Hematopoietic multipotent progenitor cell treated with erythropoietin and hydrocortisone succinate and interleukin-3 and kit ligand, for 6 days (in vitro differentiated cells): ENCODE data around the gene PTPRD.

Experiments
- DNase-seq: peaks from one replicate; pipeline ENCODE4 v3.0.0-alpha.2; 2015

Gene PTPRD

DNA sequence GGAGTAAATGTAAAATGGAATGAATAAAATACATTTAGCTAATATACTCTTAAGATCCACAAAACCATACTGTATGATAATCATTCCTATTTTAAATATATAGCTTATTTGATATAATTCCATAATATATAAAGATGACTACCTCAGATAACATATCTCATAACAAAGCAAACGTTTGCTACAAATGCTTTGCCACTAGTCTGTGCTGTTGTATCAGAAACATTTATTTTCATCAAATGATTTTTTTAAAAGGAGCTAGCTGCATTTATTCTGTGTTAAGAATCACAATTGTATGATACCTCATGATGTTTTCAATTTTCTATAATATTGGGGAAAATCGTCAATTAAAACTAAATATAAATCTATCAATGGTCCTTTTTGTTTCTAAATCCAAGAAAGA, 567.2 kb downstream of the PTPRD start:
- peak; percentile 46 for DNase-seq

DNA sequence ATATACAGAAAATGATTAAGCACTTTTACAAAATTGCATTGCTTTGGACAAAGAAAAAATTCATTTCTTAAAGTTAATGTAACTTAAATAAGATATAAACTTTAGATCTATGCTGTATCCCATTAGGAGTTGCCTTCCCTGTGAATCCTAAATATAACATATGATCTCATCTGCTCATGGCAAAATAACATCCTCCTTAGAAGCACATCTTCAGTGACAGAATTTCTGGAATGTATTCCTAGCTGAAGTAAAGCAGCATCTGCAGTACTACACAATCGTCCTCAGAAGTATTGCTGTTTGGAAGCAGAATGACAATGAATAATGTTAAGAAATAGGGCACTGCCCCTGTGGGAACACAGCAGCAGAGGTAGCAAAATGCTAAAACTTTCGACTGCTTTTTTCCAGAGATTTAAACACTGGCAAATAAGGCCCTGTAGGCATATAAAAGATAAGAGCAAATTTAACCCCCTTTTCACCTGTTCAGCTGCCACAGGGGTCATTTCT, 571.0 kb downstream of the PTPRD start:
- no peak for DNase-seq

DNA sequence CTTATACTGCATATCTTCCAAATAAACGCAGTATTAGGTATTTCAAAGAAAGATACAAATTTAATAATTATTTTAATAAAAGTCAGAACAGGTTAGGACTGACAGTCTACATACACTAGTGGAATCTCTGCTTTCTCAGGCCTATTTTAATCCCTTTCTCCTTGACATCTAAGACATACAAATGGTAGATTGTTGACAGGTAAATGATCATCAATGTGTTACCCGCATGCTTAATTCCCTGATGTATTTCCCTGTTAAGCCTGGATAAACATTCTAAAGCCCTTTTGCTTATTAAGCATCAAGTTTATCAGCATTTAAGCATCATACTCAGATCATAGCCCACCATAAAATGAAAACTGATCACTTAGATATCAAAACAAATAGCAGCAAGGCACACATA, 576.7 kb downstream of the PTPRD start:
- DNase-seq, result no peak

DNA sequence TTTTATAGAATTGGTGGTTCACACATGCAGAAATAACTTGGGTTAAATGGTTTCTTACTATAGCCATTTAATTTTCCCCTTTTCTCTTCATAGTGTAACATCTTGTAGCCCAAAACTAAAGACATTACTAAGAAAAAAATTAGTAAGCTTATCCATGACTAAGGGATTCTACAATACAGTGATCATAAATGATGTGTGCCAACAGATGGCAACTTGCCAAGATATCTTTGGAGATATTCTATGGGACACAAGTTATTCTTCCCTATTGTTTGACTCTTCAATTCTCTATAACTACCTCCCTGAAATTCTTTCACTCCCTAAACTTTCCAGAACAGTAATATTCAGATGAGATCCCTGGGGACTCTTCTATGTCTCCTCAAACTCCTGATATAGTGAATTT, 580.6 kb downstream of the PTPRD start:
- DNase-seq, result peak; percentile 61

DNA sequence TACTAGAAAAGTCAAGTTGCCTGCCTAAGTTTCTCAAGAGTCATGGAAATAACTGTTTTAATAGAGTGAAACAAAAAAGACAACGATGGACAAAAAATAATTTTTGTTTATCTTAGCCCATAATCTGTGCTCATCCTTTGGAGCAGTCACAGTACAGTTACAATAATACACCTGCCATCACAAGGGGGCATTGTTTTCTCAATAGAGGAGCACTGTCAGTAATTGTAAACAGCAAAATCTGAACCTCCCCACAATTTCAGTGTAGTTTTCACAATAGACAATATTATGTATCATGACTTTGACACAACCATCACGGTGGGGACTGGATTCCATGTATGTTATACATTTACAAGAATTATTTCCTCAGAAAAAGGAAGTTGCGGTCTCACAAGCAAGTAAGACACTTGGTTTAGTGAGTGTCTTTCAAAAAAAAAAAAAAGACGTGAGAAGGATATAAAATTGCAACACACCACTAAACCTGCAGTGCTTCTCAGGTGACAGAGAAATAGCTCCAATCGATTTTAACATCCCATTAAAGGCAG, 586.3 kb downstream of the PTPRD start:
- peak; percentile 60 for DNase-seq

DNA sequence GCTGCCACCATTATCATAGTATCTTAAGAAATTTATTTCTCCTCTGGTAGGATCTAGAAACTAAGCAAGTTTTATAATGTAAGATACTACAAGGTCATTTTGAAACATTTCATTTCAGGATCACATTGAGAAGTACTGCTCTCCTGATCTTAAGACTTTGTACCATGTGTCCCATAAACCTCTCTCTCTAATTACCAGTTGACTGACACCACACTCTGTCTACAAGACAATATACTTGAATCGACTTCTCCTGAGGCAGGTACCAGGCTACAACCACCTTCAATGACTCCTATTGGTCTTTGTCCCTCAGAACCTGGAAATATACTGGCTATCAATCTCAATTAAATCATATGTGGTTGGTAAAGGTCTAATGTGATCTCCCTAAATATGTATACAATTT, 597.0 kb downstream of the PTPRD start:
- DNase-seq, result no peak

DNA sequence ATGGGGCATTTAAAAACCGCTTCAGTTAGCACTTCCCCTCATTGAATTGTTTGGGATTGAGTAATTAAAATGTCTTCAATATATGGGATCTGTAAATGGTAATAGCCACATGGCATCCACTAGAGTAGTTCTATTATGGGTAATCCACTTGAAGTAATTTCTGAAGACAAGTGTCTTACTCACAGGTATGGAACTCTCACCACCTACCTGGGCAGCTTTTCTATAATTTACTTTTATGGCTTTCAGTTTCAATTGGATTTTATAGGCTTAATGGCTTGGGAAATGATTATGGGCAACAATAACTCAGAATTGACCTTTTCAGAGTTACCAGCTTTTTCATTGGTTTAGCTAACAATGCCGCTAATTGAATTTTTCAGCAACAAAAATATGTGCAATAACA, 597.9 kb downstream of the PTPRD start:
- no peak for DNase-seq

DNA sequence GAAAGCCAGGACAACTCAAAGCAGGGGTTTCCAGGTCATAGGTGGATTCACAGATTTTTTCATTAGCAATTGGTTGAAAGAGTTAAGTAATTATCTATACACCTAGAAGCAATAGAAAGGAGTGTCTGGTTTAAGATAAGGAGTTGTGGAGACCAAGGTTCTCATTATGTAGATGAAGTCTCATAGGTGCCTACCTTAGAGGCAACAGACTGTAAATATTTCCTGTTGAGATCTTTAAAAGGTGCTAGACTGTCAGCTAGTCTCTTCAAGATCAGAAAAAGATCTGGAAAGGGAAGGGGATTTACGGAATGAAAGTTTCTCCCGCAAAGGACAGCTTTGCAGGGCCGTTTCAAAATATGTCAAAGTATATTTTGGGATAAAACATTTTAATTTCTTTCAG, 603.4 kb downstream of the PTPRD start:
- no peak for DNase-seq

DNA sequence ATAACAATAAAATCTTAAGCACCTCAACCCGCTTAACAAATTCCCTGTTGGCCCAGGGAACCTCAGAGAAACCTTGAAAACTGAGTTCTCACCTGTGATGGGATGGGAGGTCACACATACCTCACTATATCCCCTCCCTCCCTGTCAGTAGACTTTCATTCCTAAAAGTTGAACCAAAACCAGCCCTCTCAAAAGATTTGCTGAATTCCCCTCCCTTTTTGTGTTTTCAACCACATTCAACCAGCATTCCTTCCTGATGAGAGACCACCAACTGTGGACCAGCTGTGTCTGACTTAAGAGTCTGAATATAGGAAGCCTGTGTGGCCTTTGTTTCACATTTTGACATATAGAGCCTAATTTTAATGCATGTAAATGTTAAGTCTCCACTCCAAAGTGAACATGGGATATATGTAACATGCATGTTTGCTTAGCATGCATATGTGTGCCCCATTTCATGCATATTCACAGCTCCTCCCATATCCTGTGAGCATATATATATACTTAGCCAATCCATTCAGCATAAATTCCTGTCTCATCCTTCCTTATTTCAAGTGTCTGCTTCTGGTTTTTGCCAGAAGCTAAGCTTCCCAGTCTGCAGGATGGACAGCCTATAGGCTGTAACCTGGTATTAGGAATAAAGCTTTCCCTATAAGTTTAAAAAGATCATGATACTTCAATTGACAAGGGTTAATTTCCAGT, 604.6 kb downstream of the PTPRD start:
- no peak for DNase-seq

DNA sequence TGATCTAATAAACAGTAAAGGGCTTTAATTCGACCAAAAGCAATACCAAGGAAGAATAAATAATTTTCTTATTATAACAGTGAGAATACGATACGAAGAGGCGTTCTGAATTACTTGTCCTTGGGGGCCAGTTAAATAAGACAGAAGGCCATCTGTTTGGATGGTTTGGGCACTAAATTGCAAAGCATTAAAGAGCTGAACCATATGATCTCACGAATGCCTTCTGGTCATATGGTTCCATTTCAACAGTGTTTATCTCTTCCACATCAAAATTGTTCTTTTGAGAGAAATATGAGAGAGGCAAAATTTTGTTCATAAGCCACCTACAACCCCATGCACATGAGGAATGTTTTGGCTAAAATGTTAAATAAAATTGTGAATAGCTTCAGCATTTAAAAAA, 605.4 kb downstream of the PTPRD start:
- DNase-seq, result no peak

DNA sequence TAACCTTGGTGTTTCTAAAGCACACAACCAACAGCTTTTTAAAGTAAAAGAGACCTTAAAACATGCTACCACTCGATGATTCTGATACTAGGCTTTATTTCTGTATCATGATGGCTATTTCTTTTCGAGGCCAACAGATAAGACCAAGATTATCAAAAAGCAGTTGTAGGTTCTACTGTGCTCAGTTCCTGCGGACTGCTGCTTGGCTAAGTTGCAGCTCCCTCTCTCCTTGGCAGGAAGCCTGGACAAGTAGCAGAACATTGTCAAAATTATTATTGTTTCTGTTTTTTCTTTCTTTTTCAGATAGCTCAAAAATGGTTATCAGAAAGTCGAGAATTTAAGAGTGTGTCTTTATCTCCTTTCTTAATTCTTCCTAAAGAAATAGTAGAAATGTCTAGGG, 607.6 kb downstream of the PTPRD start:
- peak; percentile 42 for DNase-seq

DNA sequence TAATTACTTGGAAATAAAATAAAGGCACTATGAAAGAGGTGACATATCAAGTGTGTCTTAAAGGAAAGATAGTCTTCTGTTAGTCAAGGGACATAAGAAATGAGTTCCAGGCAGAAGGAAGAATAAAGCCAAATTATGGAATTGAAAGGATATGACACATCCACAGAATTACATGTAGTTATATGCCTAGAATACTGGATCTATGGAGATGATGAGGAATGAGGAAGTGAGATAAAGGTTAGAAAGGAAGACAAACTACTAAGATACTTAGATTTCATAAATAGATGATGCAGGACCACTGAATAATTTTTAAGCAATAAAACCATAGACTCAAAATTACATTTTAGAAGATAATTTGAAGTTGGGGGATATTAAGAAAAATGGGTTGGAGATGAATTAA, 609.8 kb downstream of the PTPRD start:
- DNase-seq, result no peak

DNA sequence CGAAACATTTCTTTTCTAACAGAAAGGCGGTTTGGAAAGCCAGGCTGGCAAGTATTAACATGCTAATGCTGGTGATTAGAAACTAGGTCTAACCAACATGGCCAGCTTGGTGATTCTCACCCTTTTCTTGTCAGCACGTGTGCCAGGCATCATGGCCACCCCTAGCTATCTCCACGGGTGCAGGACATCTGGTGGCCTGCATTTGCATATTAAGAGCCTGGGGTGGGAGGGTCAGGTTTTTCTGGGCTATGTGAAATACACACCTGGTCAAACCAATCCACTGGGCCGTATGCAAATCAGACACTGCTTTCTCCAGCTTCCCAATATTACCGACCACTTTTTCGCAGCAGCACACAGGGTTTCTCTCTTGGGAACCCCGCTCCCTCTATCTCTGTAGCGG, 612.1 kb downstream of the PTPRD start:
- no peak for DNase-seq

DNA sequence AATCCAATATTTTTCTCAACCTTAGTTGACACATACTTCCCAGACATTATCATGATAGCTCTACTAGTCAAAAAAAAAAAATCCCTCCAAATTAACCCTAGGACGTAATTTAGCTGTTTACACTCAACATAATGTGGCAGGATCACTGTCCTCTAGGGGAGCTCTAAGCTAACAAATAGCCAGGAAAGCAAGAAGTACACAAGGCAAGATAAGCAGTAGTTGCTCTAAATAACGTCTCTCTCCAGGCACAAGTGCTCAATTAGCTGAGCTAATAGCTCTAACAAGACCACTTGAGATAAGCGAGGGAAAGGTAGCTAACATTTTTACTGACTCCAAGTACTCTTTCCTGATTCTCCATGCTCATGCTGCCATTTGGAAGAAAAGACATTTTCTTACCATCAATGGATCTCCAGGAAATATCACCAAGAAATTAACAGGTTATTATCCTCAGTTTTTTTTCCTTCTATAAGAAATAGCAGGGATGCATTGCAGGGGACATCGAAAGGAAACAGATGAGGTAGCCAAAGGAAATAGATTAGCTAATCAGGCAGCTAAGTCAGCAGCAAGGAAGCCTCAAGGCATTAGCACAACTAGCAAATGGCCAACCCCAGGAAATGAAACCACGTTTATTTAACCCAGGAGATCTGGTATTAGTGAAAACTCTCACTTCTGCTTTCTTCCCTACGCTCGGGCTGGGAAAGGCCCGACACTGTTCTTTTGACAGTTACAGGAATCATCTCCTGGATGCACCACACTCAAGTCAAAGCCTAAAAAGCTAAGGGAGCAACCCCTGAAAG, 614.1 kb downstream of the PTPRD start:
- peak; percentile 90 for DNase-seq

DNA sequence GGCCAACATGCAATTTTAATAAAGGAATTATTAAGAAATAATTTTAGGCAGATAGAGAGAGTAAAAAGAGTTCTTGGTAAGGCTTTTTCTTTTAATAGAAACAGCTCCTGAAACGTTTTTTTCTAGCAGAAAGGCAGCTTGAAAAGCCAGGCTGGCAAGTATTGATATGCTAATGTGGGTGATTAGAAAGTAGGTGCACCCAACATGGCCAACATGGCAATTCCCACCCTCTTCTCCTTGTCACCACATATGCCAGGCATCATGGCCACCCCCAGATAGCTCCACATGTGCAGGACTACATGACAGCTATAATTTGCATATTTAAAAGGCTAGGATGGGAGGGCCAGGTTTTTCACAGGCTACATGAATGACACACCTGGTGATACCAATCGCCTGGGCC, 615.2 kb downstream of the PTPRD start:
- DNase-seq, result peak; percentile 10

DNA sequence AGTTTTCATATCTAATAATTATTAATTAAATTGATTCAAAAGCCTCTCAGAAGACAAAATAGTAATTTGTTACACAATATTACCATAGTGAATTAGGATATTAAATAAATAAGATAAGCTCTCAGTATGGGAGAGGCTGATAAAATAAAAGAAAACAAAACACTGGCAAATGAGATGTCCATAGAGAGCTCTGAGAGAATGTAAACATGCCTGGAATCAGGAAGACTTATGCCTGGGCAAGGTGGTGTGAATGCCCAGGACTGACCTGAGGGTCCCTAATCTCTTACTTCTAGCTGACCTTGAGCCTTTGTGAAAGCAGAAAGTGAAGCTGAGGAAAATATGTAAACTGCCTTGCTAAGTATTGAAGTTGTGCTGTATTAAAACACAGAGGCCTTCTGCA, 616.5 kb downstream of the PTPRD start:
- no peak for DNase-seq

DNA sequence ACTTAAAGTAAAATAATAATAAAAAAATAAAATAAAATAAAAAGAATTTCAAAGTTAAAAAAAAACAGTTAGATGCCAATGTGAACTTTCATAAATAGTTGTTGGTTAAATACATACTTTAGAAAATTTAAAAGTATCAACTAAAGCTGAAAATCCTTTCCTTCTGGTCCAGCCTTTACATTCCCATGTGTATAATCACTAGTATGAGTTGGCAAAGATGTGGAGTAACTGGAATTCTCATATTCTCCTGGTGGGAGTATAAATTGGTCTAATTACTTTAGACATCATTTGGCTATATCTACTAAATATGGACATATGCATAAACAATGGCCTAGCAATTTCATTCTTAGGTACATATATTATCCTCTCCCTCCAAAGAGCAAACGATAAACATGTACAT, 619.9 kb downstream of the PTPRD start:
- no peak for DNase-seq

DNA sequence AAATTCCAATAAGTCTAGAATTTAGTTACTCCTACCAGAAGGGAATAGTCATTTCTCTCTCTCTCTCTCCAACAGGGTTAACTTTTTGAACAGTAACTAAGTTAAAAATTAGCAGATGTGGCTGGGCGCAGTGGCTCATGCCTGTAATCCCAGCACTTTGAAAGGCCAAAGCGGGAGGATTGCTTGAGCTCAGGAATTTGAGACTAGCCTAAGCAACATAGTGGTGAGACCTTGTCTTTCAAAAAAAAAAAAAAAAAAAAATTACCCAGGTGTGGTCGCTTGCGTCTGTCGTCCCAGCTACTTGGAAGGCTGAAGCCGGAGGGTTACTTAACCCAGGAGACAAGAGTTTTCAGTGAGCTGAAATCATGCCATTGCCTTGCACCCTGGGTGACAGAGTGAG, 639.7 kb downstream of the PTPRD start:
- no peak for DNase-seq

DNA sequence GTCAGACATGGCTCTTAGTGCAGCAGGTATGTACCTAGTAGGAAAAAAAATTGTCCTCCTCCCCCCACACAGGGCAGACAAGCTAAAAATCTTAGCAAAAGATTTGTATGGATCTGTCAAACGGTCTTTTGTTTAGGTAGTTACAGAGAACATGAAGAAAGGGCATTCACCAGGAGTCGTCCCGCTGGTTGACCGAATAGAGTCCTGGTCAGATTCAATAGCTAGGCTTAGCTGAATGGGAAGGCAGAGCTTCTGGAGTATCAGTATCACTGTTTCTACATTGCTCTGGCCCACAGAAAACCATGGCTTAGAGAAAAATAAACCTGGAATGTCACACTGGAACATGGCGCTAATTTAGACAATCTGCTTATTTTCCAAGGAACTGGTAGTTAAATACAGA, 642.3 kb downstream of the PTPRD start:
- no peak for DNase-seq

DNA sequence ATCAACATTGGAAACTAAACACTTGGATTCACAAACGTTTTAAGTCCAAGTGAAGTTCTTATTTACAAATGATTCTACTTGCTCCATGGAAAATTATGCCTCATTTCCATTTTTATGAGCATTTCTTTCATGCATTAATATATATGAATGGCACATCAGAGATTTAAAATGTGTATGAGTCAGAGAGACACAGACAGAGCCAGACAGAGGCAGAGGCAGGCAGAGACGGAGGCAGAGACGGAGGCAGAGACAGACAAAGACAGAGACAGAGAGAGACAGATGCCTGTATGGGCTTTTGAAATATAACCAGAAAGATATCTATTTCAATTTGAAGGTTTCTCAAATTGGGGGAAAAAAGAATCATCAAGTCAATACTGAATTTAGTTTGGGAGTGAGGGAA, 649.0 kb downstream of the PTPRD start:
- no peak for DNase-seq

DNA sequence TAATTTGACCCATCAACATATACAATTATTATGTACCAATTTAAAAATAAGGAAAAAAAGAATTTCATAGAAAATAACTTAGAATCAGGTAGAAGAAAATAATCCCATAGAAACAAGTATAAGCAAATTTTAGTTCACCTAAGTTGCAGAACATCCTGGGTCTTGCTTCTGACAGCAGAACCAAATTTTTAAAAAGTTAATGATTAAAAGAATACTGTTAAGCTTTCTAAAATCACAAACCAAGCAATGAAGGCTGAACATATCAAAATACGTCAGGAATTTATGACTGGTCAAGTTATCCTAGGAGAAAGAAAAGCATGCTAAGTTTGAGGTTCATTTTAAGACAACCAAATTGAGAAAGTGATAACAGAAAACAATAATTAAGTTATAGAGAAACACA, 650.9 kb downstream of the PTPRD start:
- DNase-seq, result no peak

DNA sequence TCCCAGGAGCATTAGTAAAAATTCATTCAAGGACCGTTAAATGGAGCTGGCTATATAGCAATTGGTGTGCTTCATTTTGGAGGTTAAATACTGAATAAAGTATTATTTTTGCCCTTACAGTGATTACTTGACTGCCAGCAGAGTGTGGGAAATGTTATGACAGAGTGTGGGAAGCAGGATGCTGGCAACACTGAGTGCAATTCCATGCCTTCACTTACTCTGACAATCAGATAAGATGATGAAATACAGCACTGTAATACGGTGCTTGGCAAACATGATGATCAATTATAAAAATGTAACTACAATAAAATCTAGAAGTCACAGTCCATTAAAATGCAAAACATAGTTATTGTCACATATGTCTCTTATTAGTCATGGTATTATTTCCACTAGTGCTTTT, 651.3 kb downstream of the PTPRD start:
- no peak for DNase-seq

DNA sequence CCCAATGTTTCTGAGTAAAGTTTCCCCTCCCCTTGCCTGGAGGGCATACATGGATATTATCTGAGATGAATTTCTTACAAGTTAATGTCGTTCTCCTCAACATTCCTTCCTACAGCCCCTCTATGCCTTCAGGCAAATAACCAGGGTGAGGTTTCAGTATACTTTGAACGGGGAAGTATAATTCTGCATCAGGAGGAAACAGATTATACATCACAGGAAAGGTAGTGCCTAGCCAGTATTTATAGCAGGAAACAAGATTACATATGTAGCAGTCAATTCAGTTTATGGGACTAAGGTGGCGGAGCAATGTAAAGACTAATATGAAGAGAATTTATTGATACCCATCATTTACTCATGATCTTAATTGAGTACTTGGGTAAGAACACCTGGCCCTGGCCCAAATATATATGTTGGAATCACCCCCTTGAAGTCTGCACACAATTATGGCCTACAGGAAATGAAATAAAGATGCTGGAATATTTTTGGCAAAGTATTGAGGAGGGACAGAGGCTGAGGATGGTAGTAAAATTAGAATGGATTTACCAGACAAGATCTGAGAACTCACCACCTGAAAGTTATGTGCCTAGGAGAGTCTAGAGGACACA, 661.1 kb downstream of the PTPRD start:
- DNase-seq, result no peak

DNA sequence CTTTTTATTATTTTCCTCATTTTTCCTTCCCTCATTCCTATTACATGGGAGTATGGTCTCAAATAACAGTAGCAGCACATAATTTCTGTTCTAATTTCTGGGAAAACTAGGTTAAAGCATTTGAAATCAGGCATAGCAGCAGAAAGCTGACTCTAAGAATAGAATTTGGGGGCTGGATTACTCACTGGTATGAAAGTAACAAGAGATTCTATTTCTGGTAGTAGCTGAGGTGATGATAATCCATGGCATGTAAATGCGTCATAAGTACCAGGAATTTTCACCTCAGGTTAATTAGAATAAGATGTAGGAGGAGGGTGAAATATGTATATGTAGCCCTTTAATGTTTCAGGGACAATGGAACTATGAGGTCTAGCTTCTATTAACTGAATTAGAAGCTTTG, 662.0 kb downstream of the PTPRD start:
- DNase-seq, result no peak
